ENCODE data around the gene XYLT1.

The XYLT1 gene

DNA sequence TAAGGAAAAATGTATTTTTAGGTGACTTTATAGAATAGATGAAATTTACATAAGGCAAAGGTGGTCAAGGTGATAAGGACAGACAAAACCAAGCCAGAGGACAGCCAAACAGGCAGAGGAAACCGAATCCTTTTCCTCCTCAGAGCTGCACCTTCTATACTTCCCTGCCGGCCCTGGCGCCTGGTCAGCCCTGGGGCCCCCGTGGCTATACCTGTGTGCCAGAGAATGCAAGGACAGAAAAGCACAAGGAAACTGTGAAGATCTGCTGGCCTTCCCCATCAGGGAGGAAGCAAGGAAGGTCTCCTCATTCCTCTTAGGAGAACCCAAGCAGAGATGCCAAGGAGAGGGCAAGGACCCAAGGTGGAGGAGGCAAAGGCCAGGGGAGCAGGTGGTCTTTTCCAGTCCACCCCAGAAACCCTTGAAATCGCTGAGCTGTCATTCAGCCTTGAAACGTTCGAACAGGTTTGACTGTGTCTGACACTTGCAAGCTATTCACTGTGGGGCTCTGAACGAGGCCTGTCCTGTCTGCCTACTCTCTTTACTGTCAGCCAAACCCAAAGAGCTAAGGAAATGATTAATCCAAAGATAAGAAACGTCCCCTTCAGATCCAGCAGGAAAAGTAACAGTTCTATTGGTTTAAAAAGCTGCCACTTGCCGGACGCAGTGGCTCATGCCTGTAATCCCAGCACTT lies 114.4 kb downstream of the XYLT1 start:
- H3K36me3 ChIP-seq (ENCODE audit: control insufficient read depth, insufficient read depth, low read length): no peaks in the 10 kb centered on the region
- no peaks in the 10 kb centered on the region for H3K27me3 ChIP-seq (ENCODE audit: control insufficient read depth, insufficient read depth, low read length)
- no peaks in the 10 kb centered on the region for H3K9me3 ChIP-seq (ENCODE audit: control insufficient read depth, insufficient read depth, low read length)
- no peak overlapping the region for H3K4me3 ChIP-seq (ENCODE audit: low read depth, low read length)
- H3K4me1 ChIP-seq (ENCODE audit: control insufficient read depth, insufficient read depth, low read length): peaks cover 4% of the 10 kb centered on the region
- no peak overlapping the region for H3K9ac ChIP-seq (ENCODE audit: low read depth, low read length)

DNA sequence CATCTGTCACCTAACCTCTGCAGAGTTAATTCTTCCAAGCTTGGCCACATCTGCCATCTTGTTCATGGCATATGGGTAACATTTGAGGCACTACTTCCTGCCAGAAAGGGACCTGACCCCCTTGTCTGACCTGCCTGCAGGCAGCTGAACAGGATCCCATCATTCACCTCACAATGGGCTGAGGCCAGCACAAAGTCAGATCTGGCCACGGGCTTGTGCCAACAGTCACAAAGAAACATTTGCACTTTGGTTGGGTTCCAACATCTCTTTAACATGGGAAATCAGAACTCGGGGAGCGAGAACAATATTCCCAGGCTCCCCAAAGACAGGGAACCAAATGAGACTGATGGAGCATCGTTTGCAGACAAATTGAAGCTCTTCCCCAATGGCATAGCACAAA lies 116.1 kb downstream of the XYLT1 start:
- H3K9ac ChIP-seq (ENCODE audit: low read depth, low read length): no peak overlapping the region
- peaks cover 4% of the 10 kb centered on the region for H3K4me1 ChIP-seq (ENCODE audit: control insufficient read depth, insufficient read depth, low read length)
- no peaks in the 10 kb centered on the region for H3K27me3 ChIP-seq (ENCODE audit: control insufficient read depth, insufficient read depth, low read length)
- H3K9me3 ChIP-seq (ENCODE audit: control insufficient read depth, insufficient read depth, low read length): no peaks in the 10 kb centered on the region
- no peaks in the 10 kb centered on the region for H3K36me3 ChIP-seq (ENCODE audit: control insufficient read depth, insufficient read depth, low read length)
- H3K4me3 ChIP-seq (ENCODE audit: low read depth, low read length): no peak overlapping the region

DNA sequence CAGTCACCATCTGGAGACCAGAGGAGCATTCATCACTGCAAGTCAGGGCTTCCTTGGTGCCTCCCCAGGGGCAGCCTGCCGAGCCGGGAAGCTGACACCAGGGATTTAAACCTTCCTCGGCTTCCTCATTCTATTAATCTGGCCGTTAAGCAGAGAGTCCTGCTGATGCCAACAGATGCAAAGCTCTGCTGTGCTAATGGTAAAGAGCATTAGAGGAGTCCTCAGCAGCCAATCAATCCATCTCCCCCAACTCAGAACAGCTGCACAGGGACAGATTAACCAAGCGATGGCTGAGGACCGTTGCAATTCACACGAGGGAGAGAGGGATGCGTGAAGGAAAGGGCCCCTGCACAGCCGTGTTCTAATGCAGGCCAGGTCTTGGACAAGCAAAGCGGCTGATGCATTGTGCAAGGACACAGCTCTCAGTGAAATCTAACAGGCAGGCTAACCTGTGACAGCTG lies 116.6 kb downstream of the XYLT1 start:
- Histone ChIP-seq H3K27me3 (ENCODE audit: control insufficient read depth, insufficient read depth, low read length) (no peaks in the 10 kb centered on the region), H3K9ac (ENCODE audit: low read depth, low read length) (no peak overlapping the region), H3K4me1 (ENCODE audit: control insufficient read depth, insufficient read depth, low read length) (peaks cover 2% of the 10 kb centered on the region), H3K4me3 (ENCODE audit: low read depth, low read length) (no peak overlapping the region), H3K9me3 (ENCODE audit: control insufficient read depth, insufficient read depth, low read length) (no peaks in the 10 kb centered on the region), H3K36me3 (ENCODE audit: control insufficient read depth, insufficient read depth, low read length) (no peaks in the 10 kb centered on the region)

DNA sequence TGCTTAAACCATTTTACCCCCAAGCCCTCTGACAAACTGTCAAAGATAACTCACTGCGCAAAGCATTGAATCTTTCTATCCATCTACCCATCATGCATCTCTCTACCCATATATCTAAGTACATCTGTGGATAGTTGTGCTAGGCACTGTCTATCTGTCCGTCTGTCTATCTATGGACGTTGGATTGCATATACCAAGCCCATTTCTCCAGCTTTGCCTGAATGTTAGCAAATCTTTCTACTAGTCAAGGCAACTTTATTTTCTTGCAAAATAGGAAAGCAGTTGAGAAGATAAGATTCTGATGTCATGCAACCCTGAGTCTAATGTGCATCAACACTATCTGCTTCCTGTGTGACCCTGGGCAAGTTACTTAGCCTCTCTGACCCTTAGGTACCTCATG lies 117.2 kb downstream of the XYLT1 start:
- H3K9me3 ChIP-seq (ENCODE audit: control insufficient read depth, insufficient read depth, low read length): no peaks in the 10 kb centered on the region
- H3K9ac ChIP-seq (ENCODE audit: low read depth, low read length): no peak overlapping the region
- H3K4me3 ChIP-seq (ENCODE audit: low read depth, low read length): no peak overlapping the region
- H3K36me3 ChIP-seq (ENCODE audit: control insufficient read depth, insufficient read depth, low read length): no peaks in the 10 kb centered on the region
- no peaks in the 10 kb centered on the region for H3K27me3 ChIP-seq (ENCODE audit: control insufficient read depth, insufficient read depth, low read length)
- no peaks in the 10 kb centered on the region for H3K4me1 ChIP-seq (ENCODE audit: control insufficient read depth, insufficient read depth, low read length)

DNA sequence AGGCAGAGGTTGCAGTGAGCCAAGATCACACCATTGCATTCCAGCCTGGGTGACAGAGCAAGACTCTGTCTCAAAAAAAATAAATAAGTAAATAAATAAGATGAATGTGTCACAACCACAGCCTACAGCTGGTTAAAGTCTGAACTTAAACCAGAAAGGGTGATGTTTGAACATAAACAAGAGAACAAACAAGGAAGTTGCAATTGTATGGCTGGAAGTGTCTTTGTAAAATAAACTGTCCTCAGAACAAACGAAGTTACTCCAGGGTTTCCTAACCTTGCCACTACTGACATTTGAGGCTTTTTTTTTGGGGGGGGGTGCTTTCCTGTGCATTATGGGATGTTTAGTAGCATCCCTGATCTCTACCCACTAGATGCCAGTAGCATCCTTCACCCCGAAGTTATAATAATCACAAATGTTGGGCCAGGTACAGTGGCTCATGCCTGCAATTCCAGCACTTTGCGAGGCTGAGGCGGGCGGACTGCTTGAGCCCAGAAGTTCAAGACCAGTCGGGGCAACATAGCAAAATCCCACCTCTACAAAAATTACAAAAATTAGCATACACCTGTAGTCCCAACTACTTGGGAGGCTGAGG lies 119.2 kb downstream of the XYLT1 start:
- Histone ChIP-seq H3K4me1 (ENCODE audit: control insufficient read depth, insufficient read depth, low read length) (no peaks in the 10 kb centered on the region), H3K36me3 (ENCODE audit: control insufficient read depth, insufficient read depth, low read length) (no peaks in the 10 kb centered on the region), H3K27me3 (ENCODE audit: control insufficient read depth, insufficient read depth, low read length) (no peaks in the 10 kb centered on the region), H3K9me3 (ENCODE audit: control insufficient read depth, insufficient read depth, low read length) (no peaks in the 10 kb centered on the region), H3K4me3 (ENCODE audit: low read depth, low read length) (no peak overlapping the region), H3K9ac (ENCODE audit: low read depth, low read length) (no peak overlapping the region)

DNA sequence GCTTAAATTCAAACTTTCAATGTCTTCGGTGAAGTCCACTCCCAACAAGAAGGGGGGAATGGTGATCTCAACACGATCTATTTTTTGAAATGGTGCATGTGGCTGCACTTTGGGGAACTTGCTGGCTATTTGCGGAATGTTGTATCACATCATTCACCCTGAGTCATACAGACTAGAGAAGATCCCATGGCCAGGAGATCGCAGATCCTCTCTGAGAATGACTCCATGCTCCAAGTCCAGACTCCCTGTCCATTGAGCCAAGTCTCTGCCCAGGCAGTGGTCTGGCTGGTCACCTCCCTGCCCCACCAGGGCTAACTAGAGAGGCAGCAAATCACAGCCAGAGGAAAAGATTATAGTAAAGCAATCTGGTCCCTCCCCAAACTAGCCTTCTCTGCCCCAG lies 120.6 kb downstream of the XYLT1 start:
- no peaks in the 10 kb centered on the region for H3K27me3 ChIP-seq (ENCODE audit: control insufficient read depth, insufficient read depth, low read length)
- H3K4me3 ChIP-seq (ENCODE audit: low read depth, low read length): no peak overlapping the region
- H3K36me3 ChIP-seq (ENCODE audit: control insufficient read depth, insufficient read depth, low read length): no peaks in the 10 kb centered on the region
- H3K9ac ChIP-seq (ENCODE audit: low read depth, low read length): no peak overlapping the region
- no peaks in the 10 kb centered on the region for H3K4me1 ChIP-seq (ENCODE audit: control insufficient read depth, insufficient read depth, low read length)
- no peaks in the 10 kb centered on the region for H3K9me3 ChIP-seq (ENCODE audit: control insufficient read depth, insufficient read depth, low read length)

DNA sequence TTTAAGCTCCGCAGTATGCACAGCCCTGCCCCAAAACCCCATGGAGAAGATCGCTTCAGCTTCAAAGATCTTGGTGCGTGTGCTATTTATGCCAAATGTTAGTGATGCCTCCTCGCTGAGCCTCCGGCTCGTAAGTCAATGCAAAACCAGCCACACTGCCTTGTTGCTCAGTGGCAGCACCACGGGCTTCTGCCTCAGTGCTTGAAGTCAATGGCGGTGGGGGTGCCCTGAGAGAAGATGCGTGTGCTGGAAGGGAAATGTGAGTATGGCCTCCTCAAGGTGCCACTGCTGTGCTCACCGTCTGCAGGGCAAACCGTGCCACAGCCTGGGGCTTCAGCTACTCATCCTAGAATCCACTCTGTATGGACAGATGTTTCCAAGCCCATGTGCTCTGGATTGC lies 121.9 kb downstream of the XYLT1 start:
- no peaks in the 10 kb centered on the region for H3K27me3 ChIP-seq (ENCODE audit: control insufficient read depth, insufficient read depth, low read length)
- no peak overlapping the region for H3K4me3 ChIP-seq (ENCODE audit: low read depth, low read length)
- H3K9ac ChIP-seq (ENCODE audit: low read depth, low read length): no peak overlapping the region
- H3K9me3 ChIP-seq (ENCODE audit: control insufficient read depth, insufficient read depth, low read length): no peaks in the 10 kb centered on the region
- H3K4me1 ChIP-seq (ENCODE audit: control insufficient read depth, insufficient read depth, low read length): no peaks in the 10 kb centered on the region
- H3K36me3 ChIP-seq (ENCODE audit: control insufficient read depth, insufficient read depth, low read length): no peaks in the 10 kb centered on the region

DNA sequence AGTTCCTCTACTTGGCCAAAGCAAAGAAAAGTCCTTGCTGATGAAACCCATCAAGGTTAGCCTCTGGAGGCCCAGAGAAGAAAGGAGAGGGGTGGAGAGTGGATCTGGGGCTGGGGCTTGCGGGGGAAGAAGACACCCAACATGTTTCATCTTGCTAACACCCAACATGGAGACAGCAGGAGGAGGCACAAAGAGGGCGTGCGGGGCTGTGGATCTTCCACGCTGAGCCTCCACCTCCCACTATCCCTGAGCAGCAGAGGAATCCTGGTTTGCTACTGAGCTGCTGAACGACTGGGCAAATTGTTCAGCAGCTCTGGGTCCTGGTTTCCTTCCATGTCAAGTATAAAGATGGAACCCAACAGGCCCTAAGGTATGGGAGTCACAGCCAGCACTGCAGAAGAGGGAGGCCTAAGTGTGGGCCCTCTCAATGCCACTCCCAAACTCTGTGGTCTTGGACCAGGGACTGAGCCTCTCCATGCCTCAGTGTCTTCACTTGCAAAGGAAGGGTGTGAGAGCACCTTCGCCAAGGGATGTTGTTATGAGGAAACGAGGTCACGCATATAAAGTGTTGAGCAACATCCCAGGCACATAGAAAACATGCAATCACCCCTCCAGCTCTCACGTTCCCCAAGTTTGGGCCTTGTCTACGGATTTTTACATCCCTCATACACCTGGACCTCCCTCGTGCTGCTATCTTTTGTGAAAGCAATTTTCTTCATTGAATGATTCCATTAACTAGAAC lies 122.5 kb downstream of the XYLT1 start:
- Histone ChIP-seq H3K27me3 (ENCODE audit: control insufficient read depth, insufficient read depth, low read length) (no peaks in the 10 kb centered on the region), H3K4me3 (ENCODE audit: low read depth, low read length) (no peak overlapping the region), H3K9ac (ENCODE audit: low read depth, low read length) (no peak overlapping the region), H3K4me1 (ENCODE audit: control insufficient read depth, insufficient read depth, low read length) (no peaks in the 10 kb centered on the region), H3K36me3 (ENCODE audit: control insufficient read depth, insufficient read depth, low read length) (no peaks in the 10 kb centered on the region), H3K9me3 (ENCODE audit: control insufficient read depth, insufficient read depth, low read length) (no peaks in the 10 kb centered on the region)

DNA sequence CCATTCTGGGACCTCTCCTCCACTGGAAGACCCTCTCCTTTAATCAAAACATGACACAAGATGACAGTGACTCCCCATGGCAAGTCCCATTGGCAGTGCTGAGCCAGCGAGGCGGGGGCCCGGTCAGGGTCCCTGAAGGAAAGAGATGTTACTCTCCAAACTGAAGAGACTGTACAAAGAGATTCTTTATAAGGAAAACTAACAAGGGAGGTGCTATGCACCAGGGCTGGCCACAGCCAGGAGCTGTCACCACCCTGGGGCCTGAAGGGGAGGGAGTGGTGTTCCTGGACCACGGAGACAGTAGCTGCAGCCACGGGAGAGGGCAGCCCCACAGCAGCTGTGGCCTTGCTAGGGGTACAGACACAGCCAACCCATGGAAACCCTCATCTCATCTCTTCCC lies 123.1 kb downstream of the XYLT1 start:
- H3K36me3 ChIP-seq (ENCODE audit: control insufficient read depth, insufficient read depth, low read length): no peaks in the 10 kb centered on the region
- no peaks in the 10 kb centered on the region for H3K4me1 ChIP-seq (ENCODE audit: control insufficient read depth, insufficient read depth, low read length)
- H3K9ac ChIP-seq (ENCODE audit: low read depth, low read length): no peak overlapping the region
- no peaks in the 10 kb centered on the region for H3K27me3 ChIP-seq (ENCODE audit: control insufficient read depth, insufficient read depth, low read length)
- H3K9me3 ChIP-seq (ENCODE audit: control insufficient read depth, insufficient read depth, low read length): no peaks in the 10 kb centered on the region
- no peak overlapping the region for H3K4me3 ChIP-seq (ENCODE audit: low read depth, low read length)

DNA sequence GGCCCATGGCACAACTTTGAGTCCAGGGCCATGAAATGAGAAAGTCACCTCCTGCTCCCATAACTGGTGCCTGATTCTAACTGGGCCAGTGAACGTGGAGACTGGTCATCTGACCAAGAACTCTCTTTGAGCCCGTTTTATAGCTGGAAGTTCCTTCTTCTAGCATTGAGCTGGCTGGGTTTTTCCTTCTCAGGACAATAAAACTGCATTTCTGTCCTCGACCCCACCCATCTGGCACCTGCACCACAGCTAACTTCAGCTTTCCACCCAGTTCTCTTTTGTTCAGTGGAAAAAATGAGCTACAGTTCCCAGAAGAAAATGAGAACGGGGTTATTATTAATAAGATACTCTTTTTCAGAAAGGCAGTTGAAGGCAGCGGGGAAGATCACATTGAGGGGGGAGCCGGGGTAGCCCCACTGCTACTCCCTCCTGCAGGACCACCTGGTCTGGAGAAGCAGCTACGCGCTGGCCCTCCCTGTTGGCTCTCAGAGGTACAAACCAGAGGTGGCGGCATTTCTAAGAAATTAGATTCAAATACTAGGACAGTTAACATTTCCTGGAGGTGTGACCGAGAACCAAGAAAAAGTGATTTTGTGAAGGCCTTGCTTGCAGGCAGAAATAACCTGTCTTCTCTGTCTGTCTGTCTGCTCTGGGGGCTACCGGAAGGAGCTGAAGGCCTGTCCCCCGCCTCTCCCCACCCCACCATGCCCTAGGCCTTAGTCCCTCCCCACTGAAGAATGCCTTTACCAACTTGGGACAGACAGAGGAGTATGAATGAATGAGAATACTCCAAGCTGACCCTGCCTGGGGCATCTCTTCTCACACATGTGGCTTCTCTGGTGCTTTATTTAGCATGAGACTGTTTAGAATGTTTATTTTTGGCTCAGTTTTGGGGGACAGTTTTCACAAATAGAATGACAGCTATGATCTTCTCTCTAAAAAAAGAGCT lies 123.9 kb downstream of the XYLT1 start:
- H3K9ac ChIP-seq (ENCODE audit: low read depth, low read length): no peak overlapping the region
- no peak overlapping the region for H3K4me3 ChIP-seq (ENCODE audit: low read depth, low read length)
- no peaks in the 10 kb centered on the region for H3K4me1 ChIP-seq (ENCODE audit: control insufficient read depth, insufficient read depth, low read length)
- H3K36me3 ChIP-seq (ENCODE audit: control insufficient read depth, insufficient read depth, low read length): no peaks in the 10 kb centered on the region
- no peaks in the 10 kb centered on the region for H3K27me3 ChIP-seq (ENCODE audit: control insufficient read depth, insufficient read depth, low read length)
- no peaks in the 10 kb centered on the region for H3K9me3 ChIP-seq (ENCODE audit: control insufficient read depth, insufficient read depth, low read length)

DNA sequence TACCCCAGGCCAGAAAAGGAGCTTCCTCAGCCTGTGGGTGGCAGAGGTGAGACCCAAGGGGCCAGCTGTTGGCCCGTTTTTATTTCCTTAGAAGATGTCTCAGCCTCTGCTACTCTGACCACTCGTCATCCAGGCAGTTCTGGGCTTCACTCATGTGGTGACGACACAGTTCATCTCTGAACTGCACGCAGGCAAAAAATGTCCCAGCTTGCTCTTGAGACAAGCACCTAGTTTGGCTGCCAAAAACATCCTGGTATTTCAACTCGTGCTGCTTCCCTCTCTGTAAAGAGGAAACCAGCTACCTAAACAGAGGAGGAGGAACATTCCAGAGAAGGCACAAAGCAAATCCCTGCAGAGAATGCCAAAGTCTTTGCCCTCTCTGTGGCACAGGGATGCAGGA lies 125.7 kb downstream of the XYLT1 start:
- Histone ChIP-seq H3K9me3 (ENCODE audit: control insufficient read depth, insufficient read depth, low read length) (no peaks in the 10 kb centered on the region), H3K4me3 (ENCODE audit: low read depth, low read length) (no peak overlapping the region), H3K36me3 (ENCODE audit: control insufficient read depth, insufficient read depth, low read length) (no peaks in the 10 kb centered on the region), H3K27me3 (ENCODE audit: control insufficient read depth, insufficient read depth, low read length) (no peaks in the 10 kb centered on the region), H3K4me1 (ENCODE audit: control insufficient read depth, insufficient read depth, low read length) (no peaks in the 10 kb centered on the region), H3K9ac (ENCODE audit: low read depth, low read length) (no peak overlapping the region)

All from iPS-15b (cell line).